NOMO-1 treated with dmso at 0.1 percent for 144 hours (cell line): Measurements from ENCODE around the gene ASXL1.

Source experiments
- DNase-seq: peaks from one replicate; lab custom pipeline; 2025; ENCODE audit not compliant: unreplicated experiment; lab: John Stamatoyannopoulos, UW

ASXL1 gene

DNA sequence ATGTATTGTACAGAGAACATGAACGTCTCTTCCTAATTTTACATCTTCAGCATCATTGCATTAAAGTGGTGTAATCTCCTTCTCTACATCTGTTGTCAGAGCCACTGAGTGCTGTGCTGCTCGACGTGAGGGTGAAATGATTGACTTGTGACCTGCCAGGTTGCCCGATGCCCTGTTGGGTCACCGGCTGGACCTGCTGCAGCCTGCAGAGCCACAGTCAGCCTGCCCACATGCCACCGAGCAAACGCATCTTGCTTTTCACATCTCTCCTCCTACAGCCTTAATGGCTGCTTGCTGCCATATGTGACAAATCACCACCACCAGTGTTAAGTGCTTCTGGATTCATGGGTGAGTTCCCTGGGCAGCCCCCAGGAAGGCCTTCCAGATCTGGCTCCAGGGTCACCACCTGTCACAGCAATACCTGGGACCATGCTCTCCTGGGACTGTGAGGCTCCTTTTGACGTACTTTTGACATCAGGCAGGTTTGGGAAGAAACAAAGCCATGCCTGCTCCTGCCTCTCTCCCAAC lies 80.3 kb downstream of the ASXL1 start:
- no peak for DNase-seq

- no peak for DNase-seq
These were observed 81.2 kb downstream of the ASXL1 start for GRCh38 chr20:32439132-32439829.

GRCh38 chr20:32440069-32440757 lies 82.1 kb downstream of the ASXL1 start:
- DNase-seq = no peak

DNA sequence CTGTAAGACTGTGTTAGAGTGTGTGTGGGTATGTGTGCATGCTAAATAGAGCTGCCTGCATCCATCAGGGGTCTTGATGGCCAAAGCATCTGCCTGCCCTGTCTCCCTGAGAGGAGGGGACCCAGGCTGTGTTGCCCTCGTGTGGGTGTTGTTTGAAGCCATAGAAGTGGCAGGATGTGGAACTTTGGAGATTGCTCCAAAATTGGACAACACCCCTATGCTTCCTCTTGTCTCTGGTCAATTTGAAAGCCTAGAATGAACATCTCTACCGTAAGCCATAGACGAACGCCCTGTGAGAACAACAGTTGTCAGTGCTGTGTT lies 82.6 kb downstream of the ASXL1 start:
- DNase-seq = no peak

DNA sequence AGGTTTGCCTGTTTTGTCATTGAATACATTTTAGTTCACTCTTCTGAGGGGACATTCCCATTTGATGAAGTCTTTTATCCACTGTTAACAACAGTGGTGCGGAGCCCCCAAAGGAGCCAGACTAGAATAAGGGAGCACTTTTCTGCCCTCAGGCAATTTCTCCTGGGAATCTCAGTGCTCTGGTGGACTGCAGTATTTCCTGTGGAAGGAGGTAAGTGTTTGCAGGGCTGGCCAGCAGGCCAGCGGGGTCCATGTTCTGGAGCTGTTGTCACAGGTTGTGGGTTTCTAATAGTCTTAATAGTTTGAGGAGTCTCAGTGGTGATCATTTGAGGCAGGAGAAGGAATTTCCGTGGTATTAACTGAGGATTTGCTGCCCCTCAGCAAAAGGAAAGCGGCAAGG lies 83.5 kb downstream of the ASXL1 start:
- no peak for DNase-seq

DNA sequence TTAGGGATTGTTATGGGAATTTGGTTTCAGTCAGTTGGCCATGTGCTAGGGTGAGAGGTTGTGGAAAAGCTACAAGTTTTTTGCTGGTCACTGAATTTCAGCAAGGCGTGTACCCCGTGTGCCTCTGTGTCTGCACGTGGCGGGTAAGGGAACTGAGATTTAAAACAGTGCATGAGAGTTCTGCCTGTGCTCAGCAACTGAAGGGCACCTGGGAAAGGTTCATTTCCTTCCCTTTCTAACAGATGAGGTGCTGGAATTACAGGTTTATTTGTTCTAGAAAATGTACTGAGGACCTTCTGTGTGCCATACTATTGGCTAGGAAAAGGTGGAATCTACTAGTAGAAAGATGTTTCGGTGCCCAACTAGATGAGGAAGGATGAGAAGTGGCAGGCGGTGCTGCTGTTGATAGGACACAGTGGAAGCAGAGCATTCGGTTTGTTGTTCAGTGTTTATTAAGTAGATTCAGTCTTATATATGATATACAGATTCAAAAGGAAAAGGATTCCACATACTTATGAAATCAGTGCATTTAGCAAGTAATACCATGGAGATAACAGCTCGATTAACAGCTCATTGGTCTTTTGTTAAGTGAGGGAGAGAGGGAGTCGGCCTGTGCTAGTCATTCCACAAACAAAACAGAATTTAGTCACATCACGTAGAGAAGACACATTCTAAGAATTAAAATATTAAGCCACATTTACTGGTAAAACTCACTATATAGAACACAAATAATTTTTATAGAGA lies 84.7 kb downstream of the ASXL1 start:
- no peak for DNase-seq

DNA sequence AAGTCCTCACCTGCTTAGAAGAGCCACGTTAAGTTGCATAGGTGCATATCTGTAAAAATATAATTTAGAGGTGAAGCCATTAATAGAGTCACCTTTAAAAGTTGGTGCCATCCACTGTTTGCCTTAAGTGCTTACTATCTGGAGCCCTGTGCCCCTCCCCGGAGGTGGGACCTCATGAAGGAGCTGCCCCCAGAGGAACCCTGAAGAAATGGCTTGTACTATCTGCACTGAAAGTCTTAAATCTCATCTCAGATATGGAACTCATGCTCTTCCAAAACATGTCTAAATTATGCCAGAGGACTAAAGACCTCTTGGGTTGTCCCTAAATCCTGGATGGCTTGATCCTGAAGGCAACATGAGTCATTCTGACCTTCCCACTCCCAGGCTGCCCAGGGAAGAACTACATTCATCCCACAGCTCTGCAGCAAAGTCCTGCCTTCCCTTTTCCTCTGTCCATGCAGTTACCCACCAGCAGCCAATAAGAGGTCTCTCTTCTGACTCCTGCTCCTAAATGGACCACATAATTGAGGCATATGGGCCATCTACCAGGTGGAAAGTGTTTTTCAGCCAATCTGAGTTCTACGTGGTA lies 85.3 kb downstream of the ASXL1 start:
- no peak for DNase-seq

- no peak for DNase-seq
These were observed 86.5 kb downstream of the ASXL1 start for GRCh38 chr20:32444474-32445220.

DNA sequence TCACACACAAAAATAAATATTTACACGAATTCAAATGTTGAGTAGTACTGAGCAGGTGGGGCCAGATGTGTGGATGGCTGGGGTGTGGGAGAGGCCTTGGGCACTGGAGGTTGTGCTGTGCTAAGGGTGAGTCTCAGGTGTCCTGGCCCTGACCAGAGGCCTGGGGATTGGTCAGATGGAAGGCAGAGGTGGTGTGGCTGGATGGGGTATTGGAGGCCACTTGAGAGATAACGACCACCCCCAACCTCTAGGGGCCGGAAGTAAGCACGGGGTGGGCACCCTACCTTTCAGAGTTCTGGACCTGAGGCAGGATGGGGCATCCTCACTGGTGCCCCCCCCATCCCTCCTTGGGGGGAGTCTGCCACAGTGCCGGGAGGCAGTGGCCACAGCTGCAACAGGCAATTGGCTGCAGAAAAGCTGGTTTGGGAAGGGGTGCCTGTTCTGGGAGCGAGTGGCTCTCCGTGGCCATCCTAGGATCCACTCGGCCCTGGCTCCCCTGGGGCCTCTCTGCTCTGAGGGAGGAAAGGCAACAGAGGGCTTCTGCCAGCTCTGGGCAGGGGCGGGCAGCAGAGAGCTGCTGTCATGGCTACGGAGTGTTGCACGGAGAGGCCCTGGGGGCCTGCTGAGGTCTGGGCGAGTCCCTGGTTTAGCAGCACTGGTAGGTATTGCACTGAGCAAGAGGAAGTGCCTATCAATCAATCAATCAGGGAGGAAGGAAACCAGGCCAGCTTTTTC lies 87.6 kb downstream of the ASXL1 start:
- DNase-seq = no peak

GRCh38 chr20:32446301-32447100 lies 88.4 kb downstream of the ASXL1 start:
- DNase-seq = no peak

DNA sequence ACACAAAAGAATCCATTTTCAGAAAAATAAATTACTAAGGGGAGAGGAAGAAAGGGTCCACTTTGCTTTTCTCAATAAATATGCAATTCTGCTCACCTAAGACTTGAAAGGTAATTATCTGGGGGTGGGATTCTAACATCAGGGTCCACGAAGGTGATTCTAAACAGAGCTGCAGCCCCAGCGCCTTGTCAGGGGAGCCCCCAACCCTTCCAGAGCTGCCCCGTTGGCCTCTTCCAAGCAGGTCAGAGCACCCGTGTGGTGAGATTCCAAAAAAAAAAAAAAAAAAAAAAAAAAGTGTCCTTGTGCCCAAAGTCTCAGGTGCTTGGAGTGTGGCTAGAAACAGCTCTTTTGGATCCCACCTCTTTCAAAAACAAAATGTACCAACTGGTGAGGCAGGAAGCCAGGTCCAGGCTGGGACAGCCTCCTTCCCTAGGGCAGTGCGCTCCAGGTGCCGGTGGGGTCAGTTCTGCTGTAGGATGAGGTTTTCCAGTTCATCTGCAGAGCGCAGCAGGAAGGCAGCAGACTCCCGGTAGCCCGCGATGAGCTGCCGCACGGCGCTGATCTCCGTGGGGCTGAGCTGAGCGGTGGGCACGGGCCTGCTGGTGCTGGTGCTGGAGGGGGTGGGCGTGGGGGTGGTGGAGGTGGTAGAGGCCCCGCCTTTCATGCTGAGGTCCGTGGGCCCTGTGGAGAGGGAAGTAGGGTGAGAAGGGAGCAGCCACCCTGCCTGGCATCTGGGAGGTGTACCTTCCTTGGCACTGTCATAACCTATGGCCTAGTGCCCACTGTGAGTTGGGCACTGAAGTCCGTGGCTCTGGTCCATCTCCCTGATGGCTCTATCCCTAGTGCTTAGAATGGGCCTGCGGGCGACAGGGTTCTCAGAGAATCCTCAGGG lies 89.3 kb downstream of the ASXL1 start:
- DNase-seq = no peak

GRCh38 chr20:32448306-32449056 lies 90.3 kb downstream of the ASXL1 start:
- DNase-seq = no peak

DNA sequence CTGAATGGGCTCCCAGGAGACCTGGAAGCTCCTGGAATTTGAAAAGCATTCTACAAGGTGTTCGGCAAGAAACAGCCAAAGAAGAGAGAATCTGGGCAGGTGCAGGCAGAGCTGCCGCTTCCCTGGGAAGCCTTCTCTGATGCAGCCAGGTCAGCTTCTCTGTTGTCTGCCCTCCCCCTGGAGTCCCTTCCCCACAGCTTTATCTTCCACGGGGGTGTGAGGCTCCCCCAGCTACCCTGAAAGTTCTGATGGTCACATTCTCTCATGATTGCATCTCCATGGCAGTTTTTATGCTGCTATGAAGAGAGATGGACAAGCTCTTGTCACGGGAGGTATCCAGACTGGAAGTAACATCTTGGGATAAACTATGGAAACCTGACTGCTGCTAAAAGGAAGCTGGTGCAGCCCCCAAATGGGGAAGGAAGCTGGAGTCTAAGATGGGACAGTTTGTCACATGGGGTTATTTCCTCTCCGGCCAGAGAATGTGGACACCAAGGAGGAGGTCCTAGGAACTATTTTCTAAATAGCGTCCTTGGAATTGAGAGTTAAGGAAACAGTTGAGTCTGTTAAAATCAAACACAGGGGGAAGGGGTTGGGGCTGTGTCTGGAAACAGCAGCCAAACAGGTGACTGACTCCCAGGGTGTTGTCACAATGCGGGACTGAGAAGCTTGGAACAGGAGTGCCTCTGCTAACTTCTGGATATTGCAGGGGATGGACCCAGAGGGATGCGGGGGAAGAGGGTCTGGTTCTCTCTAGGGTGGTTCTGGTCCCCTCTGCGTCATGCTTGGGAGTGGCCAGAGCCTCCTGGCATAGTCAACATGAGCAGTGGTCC lies 91.1 kb downstream of the ASXL1 start:
- no peak for DNase-seq

GRCh38 chr20:32449890-32450401 lies 91.8 kb downstream of the ASXL1 start:
- no peak for DNase-seq

- DNase-seq = no peak
These were observed 92.4 kb downstream of the ASXL1 start for GRCh38 chr20:32450484-32451061.

GRCh38 chr20:32451340-32451681 lies 93.2 kb downstream of the ASXL1 start:
- no peak for DNase-seq
